ENCODE results near the gene ERMARD.
"Not testable (repeated sequence)": the region's sequence is repeated elsewhere in the genome, so short reads cannot be mapped to it uniquely, and the experiment has no call there.

ERMARD gene

GRCh38 chr6:169738204-169738975 lies 13.0 kb upstream of the ERMARD start:
- DNase-seq (ENCODE audit: low spot score), result no peak

GRCh38 chr6:169738976-169739529 lies 12.4 kb upstream of the ERMARD start:
- DNase-seq (ENCODE audit: low spot score), result no peak

- no peak for DNase-seq (ENCODE audit: low spot score)
Measured at GRCh38 chr6:169741344-169741743, 10.1 kb upstream of the ERMARD start.

GRCh38 chr6:169745405-169745804 lies 6.0 kb upstream of the ERMARD start:
- no peak for DNase-seq (ENCODE audit: low spot score)

- no peak for DNase-seq (ENCODE audit: low spot score)
Measured at GRCh38 chr6:169746556-169746955, 4.9 kb upstream of the ERMARD start.

- DNase-seq (ENCODE audit: low spot score), result no peak
Measured at GRCh38 chr6:169752074-169752623, 727 bp downstream of the ERMARD start.

DNA sequence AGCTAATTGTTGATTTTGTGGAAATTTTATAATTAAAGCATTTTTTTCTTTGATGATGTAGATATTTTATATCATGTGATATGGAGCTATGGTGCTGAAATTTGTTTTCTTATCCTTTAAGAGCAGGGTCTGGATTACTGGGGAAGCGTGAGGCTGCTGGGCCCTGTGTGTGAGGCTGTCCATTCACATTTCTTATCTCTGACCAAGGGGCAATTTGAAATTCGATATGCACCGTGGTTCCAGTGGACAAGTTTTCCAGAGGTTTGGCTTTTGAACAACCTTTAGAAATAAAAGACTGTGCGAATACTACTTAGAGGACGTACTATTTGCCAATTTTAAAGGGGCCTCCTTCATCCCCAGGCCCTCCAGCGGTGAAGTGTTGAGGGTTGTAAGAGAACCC lies 3.7 kb downstream of the ERMARD start:
- no peak for DNase-seq (ENCODE audit: low spot score)

- no peak for DNase-seq (ENCODE audit: low spot score)
Measured at GRCh38 chr6:169763308-169763707, 11.9 kb downstream of the ERMARD start.

GRCh38 chr6:169763881-169764280 lies 12.5 kb downstream of the ERMARD start:
- DNase-seq (ENCODE audit: low spot score), result no peak

DNA sequence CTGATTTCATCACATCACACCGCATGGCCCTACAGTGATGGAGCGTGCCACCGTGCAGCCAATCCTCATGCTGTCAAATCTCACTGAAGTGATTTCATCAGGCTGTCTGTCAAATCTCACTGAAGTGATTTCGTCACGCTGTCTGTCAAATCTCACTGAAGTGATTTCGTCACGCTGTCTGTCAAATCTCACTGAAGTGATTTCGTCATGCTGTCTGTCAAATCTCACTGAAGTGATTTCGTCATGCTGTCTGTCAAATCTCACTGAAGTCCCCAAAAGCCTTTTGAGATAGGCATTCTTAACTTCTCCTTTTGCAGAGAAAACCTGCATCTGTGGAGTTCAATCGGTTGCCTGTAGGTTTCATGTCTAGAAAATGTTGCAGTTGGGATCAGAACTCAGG lies 14.4 kb downstream of the ERMARD start:
- not testable (repeated sequence) for DNase-seq (ENCODE audit: low spot score)

- DNase-seq (ENCODE audit: low spot score), result no peak
Measured at GRCh38 chr6:169766232-169766631, 14.8 kb downstream of the ERMARD start.

- DNase-seq (ENCODE audit: low spot score), result no peak
Measured at GRCh38 chr6:169766921-169767736, 15.7 kb downstream of the ERMARD start.

DNA sequence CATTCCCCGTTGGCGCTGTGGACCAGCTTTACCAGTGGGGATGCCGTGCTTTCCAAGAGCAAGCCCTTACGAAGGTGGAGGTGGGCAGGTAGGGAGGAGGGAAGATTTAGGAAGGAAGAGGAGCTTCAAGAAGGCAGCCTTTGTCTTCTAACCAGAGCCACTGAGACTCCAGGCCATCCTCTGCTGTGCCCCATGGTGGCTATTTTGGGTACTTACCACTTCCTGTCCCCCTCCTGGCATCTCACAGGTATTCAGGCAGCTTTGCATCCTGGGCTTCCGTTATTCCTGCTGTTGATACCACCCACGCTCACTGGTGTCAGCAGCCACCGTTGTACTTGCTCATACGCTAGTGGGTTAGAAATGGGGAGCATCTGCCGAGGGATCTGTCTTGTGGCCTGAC lies 22.9 kb downstream of the ERMARD start:
- DNase-seq (ENCODE audit: low spot score), result no peak

GRCh38 chr6:169775321-169775720 lies 23.9 kb downstream of the ERMARD start:
- DNase-seq (ENCODE audit: low spot score), result no peak

GRCh38 chr6:169776379-169776778 lies 25.0 kb downstream of the ERMARD start:
- DNase-seq (ENCODE audit: low spot score), result no peak

DNA sequence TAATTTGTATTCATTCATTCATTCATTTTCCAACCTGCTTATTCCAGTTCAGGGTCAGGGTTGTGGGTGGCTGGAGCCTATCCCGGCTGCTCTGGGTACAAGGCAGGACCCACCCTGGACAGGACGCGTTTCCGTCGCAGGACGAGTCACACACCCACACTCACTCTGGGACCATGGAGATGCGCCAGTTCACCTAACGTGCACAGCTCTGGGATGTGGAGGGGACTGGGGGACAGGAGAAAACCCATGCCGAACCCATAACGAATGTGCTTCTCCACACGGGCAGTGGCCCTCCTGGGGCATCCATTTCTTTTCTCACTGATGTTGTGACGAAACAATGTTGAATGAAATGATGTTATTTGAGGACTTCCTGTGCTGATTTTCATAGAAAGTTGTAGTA lies 26.5 kb downstream of the ERMARD start:
- DNase-seq (ENCODE audit: low spot score), result no peak

- DNase-seq (ENCODE audit: low spot score), result no peak
Measured at GRCh38 chr6:169778646-169779045, 27.2 kb downstream of the ERMARD start.

- no peak for DNase-seq (ENCODE audit: low spot score)
Measured at GRCh38 chr6:169779092-169779815, 27.8 kb downstream of the ERMARD start.

- DNase-seq (ENCODE audit: low spot score), result no peak
Measured at GRCh38 chr6:169779896-169780295, 28.5 kb downstream of the ERMARD start.

DNA sequence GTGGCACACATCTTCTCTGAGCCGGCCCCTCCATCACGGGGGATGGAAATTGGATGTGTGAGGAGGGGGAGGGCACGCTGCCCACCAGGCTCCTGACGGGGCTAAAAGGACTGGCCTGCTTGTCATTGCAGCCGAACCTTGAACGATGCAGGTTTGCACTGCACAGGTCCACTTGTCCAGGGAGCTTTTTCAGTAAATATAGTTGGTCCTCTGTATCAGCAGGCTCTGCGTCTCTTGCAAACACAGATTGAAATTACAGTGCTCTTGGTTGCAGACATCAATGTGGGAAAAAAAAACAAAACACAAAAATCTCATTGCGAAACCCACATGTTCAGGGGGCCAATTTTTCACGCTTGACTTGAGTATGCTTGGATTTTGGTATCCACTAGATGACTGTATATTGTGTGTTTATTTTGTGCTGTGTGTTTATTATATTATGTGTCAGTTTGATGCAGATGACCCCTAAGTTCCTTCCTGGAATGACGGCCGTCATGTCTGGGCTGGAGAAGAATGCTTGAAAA lies 29.2 kb downstream of the ERMARD start:
- no peak for DNase-seq (ENCODE audit: low spot score)

- no peak for DNase-seq (ENCODE audit: low spot score)
Measured at GRCh38 chr6:169782966-169783365, 31.5 kb downstream of the ERMARD start.

- no peak for DNase-seq (ENCODE audit: low spot score)
Measured at GRCh38 chr6:169783401-169783800, 32.0 kb downstream of the ERMARD start.
